Fibroblast of lung (primary cell): ENCODE measurements around the gene ERCC2.

Source experiments
- CTCF ChIP-seq, 2 donors: IDR thresholded peaks in 1 of 2; conservative IDR thresholded peaks in 1 of 2; 1 replicate in 1 of 2; 2 replicates in 1 of 2; pipeline ENCODE4 v1.5.1; 2011 to 2012; ENCODE audit warnings: low read length in 2 of 2, control low read depth in 1 of 2, inconsistent platforms in 1 of 2, low read depth in 1 of 2, mild to moderate bottlenecking in 1 of 2
- EZH2 ChIP-seq: IDR thresholded peaks from 2 replicates; pipeline ENCODE4 v1.5.1; 2012; ENCODE audit warnings: low read length, control low read depth, mild to moderate bottlenecking; ENCODE audit errors: missing control alignments

DNA sequence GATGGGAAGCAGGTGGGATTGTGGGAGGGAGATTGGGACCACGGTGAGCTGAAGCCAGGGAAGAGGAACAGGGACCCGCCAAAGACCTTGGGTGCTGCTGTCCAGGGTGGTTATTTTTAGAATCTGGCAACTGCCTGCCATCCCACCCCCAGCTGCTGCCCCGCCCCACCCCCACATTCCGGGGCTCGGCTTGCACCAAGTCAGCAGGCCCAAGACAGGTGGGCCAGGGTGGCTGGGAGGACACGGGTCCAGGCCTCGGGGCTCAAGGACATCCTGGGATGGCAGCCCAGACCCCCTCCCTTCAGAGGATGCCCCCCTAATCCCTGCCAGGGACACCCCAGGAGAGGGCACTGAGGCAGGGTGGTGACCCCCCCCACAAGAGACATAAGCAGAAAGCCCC, 48.5 kb downstream of the ERCC2 start:
- TF ChIP-seq CTCF (conservative IDR thresholded peaks at IDR 0.05 in 1 of 2, IDR thresholded peaks at IDR 0.05 in 1 of 2; ENCODE audit: low read depth in 1 of 2, low read length in 2 of 2) (no peak), EZH2 (no peak)
